Measurements from ENCODE around the gene PCSK6. TPM values are rescaled to one million over a fixed set of nuclear protein-coding genes. Genes with fewer than 3 reads are reported as not detected.

Gene PCSK6
- total RNA-seq, 4 donors from 2014 or later: 4.0 to 28.6 (median 17.5) TPM

DNA sequence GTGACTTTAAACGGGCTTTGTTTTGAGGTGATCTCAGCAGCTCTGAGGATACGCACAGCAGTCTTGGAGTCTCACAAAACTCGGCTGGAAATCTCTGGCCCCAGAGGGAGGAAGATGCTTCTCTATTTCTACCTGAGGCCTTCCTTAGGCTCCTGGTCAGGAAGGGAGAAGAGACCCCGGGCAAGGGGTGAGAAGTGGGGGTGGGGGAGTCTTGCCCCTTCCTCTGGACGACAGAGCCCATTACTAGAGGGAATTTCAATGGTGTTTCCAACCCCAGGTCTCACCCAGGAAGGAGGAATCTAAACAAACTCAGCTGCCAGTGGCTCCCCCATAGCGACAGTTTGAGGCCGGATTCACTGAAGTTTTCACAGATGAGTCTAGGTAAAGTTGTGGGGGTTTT lies 37.4 kb upstream of the PCSK6 start:
- no peaks in the 10 kb centered on the region for H3K36me3 ChIP-seq
- DNase-seq: no peak
- TF ChIP-seq, protein P1, sequence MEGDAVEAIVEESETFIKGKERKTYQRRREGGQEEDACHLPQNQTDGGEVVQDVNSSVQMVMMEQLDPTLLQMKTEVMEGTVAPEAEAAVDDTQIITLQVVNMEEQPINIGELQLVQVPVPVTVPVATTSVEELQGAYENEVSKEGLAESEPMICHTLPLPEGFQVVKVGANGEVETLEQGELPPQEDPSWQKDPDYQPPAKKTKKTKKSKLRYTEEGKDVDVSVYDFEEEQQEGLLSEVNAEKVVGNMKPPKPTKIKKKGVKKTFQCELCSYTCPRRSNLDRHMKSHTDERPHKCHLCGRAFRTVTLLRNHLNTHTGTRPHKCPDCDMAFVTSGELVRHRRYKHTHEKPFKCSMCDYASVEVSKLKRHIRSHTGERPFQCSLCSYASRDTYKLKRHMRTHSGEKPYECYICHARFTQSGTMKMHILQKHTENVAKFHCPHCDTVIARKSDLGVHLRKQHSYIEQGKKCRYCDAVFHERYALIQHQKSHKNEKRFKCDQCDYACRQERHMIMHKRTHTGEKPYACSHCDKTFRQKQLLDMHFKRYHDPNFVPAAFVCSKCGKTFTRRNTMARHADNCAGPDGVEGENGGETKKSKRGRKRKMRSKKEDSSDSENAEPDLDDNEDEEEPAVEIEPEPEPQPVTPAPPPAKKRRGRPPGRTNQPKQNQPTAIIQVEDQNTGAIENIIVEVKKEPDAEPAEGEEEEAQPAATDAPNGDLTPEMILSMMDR (IDR thresholded peaks at IDR 0.05): no peak
- TF ChIP-seq POLR2A (IDR thresholded peaks at IDR 0.05): no peak
- no peak overlapping the region for H3K4me3 ChIP-seq (replicated peaks in 1 of 3)
- intact Hi-C loops (cut with DNase I): no loop called here
- no peaks in the 10 kb centered on the region for H3K4me1 ChIP-seq
- 74 to 79% methylated on average over 5 to 7 of the region's 7 CpGs for WGBS, 2 donors
- H3K27ac ChIP-seq: no peak overlapping the region
- no peaks in the 10 kb centered on the region for H3K27me3 ChIP-seq
- no peaks in the 10 kb centered on the region for H3K9me3 ChIP-seq

DNA sequence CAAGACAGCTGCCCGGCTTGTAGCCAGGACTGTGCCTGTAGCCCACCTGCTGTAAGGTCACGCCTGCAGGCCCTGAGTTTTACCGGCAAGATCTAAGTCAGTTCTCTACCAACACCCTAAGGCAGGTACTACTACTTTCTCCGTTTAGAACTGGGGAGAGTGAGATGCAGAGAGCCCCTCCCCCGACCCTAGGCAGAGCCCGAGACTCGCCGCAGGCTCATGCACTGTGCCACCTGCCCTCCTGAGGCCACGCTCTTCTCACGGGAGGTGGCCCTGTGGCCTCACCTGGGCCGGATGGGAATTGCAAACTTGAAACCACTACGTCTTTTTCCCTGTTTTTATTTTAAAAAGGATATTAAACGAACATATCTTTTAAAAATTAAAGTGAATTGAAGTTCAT lies 36.9 kb upstream of the PCSK6 start:
- no peak for TF ChIP-seq POLR2A (IDR thresholded peaks at IDR 0.05)
- TF ChIP-seq, protein P1 (IDR thresholded peaks at IDR 0.05): no peak
- Histone ChIP-seq H3K27ac (no peak overlapping the region), H3K4me3 (replicated peaks in 1 of 3) (no peak overlapping the region), H3K9me3 (no peaks in the 10 kb centered on the region), H3K36me3 (no peaks in the 10 kb centered on the region), H3K4me1 (no peaks in the 10 kb centered on the region), H3K27me3 (no peaks in the 10 kb centered on the region)
- no peak for DNase-seq
- intact Hi-C loops (cut with DNase I): no loop called here
- 85 to 86% methylated on average over 12 to 13 of the region's 13 CpGs for WGBS, 2 donors

DNA sequence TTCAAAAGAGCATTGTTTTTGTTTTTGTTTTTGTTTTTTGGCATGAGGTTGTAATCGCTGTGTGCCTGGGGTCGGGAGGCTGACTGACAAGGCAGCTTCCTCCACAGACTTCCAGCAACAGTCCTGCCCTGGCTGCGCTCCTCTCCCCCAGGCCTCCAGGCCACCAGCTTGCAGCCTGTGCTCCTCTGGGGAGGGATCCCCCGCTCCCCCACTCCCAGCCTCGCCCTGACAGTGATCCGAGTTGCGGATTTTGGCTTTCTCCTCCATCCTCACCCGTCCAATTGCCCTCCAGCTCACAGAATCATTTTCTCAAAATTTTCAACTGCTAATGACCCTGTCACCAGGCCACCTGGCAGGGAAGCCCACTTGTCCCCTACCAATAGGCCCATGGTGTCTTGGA lies 36.5 kb upstream of the PCSK6 start:
- no peak overlapping the region for H3K4me3 ChIP-seq (replicated peaks in 1 of 3)
- TF ChIP-seq, protein P1 (IDR thresholded peaks at IDR 0.05): no peak
- no peak for TF ChIP-seq POLR2A (IDR thresholded peaks at IDR 0.05)
- no peaks in the 10 kb centered on the region for H3K36me3 ChIP-seq
- no peaks in the 10 kb centered on the region for H3K9me3 ChIP-seq
- no peak overlapping the region for H3K27ac ChIP-seq
- intact Hi-C loops (cut with DNase I): no loop called here
- no peaks in the 10 kb centered on the region for H3K4me1 ChIP-seq
- H3K27me3 ChIP-seq: no peaks in the 10 kb centered on the region
- 79 to 83% methylated on average over 8 of the region's 8 CpGs for WGBS, 2 donors
- no peak for DNase-seq

DNA sequence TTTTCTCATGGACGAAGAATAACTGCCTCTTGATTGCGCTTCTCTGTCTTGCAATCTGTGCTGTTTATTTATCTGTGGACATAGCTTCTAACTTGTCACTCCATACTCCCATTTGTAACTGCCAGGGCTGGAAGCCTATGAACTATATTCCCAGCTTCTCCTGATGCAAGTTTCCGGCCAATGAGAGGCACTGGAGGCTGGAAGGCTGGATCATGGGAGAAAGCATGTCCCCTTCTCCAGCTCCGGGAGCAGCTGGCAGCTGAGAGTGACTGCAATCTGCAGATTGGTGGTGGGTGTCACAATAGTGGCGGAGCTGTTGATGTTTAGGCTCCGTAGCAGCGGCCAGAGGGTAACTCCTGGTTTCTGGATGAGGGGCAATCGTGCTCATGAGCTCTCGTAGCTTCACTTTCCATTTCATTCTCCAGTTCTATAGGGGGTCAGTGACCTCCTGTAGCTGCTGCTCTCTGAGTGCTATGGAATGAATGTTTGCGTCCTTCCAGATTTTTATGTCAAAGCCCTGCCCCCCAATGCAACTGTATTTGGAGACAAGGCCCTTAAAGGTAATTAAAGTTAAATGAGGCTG lies 35.7 kb upstream of the PCSK6 start:
- no peak for DNase-seq
- intact Hi-C loops (cut with DNase I): no loop called here
- no peak overlapping the region for H3K27ac ChIP-seq
- no peaks in the 10 kb centered on the region for H3K4me1 ChIP-seq
- H3K27me3 ChIP-seq: no peaks in the 10 kb centered on the region
- no peaks in the 10 kb centered on the region for H3K36me3 ChIP-seq
- TF ChIP-seq, protein P1 (IDR thresholded peaks at IDR 0.05): no peak
- TF ChIP-seq POLR2A (IDR thresholded peaks at IDR 0.05): no peak
- 86 to 89% methylated on average over 10 of the region's 10 CpGs for WGBS, 2 donors
- H3K4me3 ChIP-seq (replicated peaks in 1 of 3): no peak overlapping the region
- H3K9me3 ChIP-seq: no peaks in the 10 kb centered on the region

GRCh38 chr15:101523560-101523940 lies 34.0 kb upstream of the PCSK6 start:
- 72 to 74% methylated on average over 6 to 8 of the region's 8 CpGs for WGBS, 2 donors
- DNase-seq: no peak
- TF ChIP-seq, protein P1 (IDR thresholded peaks at IDR 0.05): no peak
- TF ChIP-seq POLR2A (IDR thresholded peaks at IDR 0.05): no peak
- Histone ChIP-seq H3K9me3 (no peaks in the 10 kb centered on the region), H3K27ac (no peak overlapping the region), H3K27me3 (no peaks in the 10 kb centered on the region), H3K36me3 (no peaks in the 10 kb centered on the region), H3K4me3 (replicated peaks in 1 of 3) (no peak overlapping the region), H3K4me1 (no peaks in the 10 kb centered on the region)
- intact Hi-C loops (cut with DNase I): no loop called here
